Endothelial cell of umbilical vein (primary cell): ENCODE data around the gene RFX1. TPM values are rescaled to one million over a fixed set of nuclear protein-coding genes. Genes with fewer than 3 reads are reported as not detected.

ENCODE experiments used
- BruUV-seq: library from RNA; stranded (reverse); fragments of 400-500 nt; replicated peaks from 2 replicates; lab custom pipeline; 2021; lab: Mats Ljungman, UMichigan
- CTCF ChIA-PET: fragments of 300-600, 350-600 bp; sonication (Branson Sonifier 250); formaldehyde crosslinking; loops from one replicate; lab custom pipeline; 2021; ENCODE audit warnings: antibody characterized with exemption, inconsistent platforms; lab: Charles Lee
- POLR2A ChIA-PET: fragments of 300-600, 350-600 bp; sonication (Branson Sonifier 250); formaldehyde crosslinking; loops from one replicate; lab custom pipeline; 2021; ENCODE audit warnings: antibody characterized with exemption, inconsistent platforms; lab: Charles Lee
- DNase-seq: peaks from one replicate; pipeline ENCODE4 v3.0.0-alpha.2; 2011; ENCODE audit warnings: low read depth, low spot score
- FAIRE-seq: peaks from 2 replicates; lab custom pipeline; 2011; peaks lifted over from hg19 to GRCh38; lab: Jason Lieb, UNC
- H2AFZ ChIP-seq: 2 replicates; pipeline ENCODE4 v1.6.0; 2012; ENCODE audit warnings: low read depth, low read length, control low read depth, inconsistent platforms
- H3K27ac ChIP-seq: 2 replicates; pipeline ENCODE4 v1.5.1; 2011; ENCODE audit warnings: low read depth, mild to moderate bottlenecking, control low read depth, low read length, moderate library complexity; ENCODE audit not compliant: insufficient read depth
- H3K27me3 ChIP-seq, 2 experiments: 2 replicates each; pipeline versions ENCODE4 v1.6.0 to v1.6.1; 2011; ENCODE audit warnings: low read length in 2 of 2, mixed read lengths in 1 of 2; ENCODE audit not compliant: control insufficient read depth in 2 of 2, insufficient read depth in 2 of 2
- H3K36me3 ChIP-seq, 2 experiments: 2 replicates in 1 of 2; 3 replicates in 1 of 2; pipeline ENCODE4 v1.5.1; 2011; ENCODE audit warnings: low read length in 2 of 2, mild to moderate bottlenecking in 1 of 2, moderate library complexity in 1 of 2; ENCODE audit not compliant: control insufficient read depth in 2 of 2, insufficient read depth in 2 of 2; ENCODE audit errors: extremely low read depth in 1 of 2
- H3K4me1 ChIP-seq: 3 replicates; pipeline ENCODE4 v1.5.1; 2011; ENCODE audit warnings: mild to moderate bottlenecking, low read length; ENCODE audit not compliant: control insufficient read depth, insufficient read depth; ENCODE audit errors: extremely low read depth
- H3K4me2 ChIP-seq: 2 replicates; pipeline ENCODE4 v1.6.1; 2011; ENCODE audit warnings: low read length, control low read depth, mixed read lengths; ENCODE audit not compliant: insufficient read depth
- H3K4me3 ChIP-seq, 3 experiments: fragments of 200-600 bp in 1 of 3; sonication (generic), shearing (Covaris generic) in 1 of 3; replicated peaks in 1 of 3; 2 replicates each; pipeline ENCODE4 v1.5.1; 2011 to 2016; ENCODE audit warnings: control low read depth in 3 of 3, low read length in 3 of 3, mild to moderate bottlenecking in 2 of 3, inconsistent platforms in 1 of 3, low read depth in 1 of 3, moderate library complexity in 1 of 3; ENCODE audit not compliant: insufficient read depth in 1 of 3
- H3K79me2 ChIP-seq: 2 replicates; pipeline ENCODE4 v1.6.0; 2012; ENCODE audit warnings: low read length, inconsistent platforms; ENCODE audit not compliant: control insufficient read depth, insufficient read depth
- H3K9ac ChIP-seq: replicated peaks from 2 replicates; pipeline ENCODE3; 2011; ENCODE audit warnings: low read length, control low read depth; ENCODE audit not compliant: insufficient read depth; ENCODE audit errors: extremely low read depth
- H3K9me1 ChIP-seq: replicated peaks from 3 replicates; pipeline ENCODE4 v1.6.0; 2011; ENCODE audit warnings: mild to moderate bottlenecking, low read length; ENCODE audit not compliant: control insufficient read depth, insufficient read depth; ENCODE audit errors: extremely low read depth
- H3K9me3 ChIP-seq: replicated peaks from 2 replicates; pipeline ENCODE4 v1.5.1; 2012; ENCODE audit warnings: low read length, inconsistent platforms; ENCODE audit not compliant: control insufficient read depth, insufficient read depth
- H4K20me1 ChIP-seq: replicated peaks from 2 replicates; pipeline ENCODE3; 2011; ENCODE audit warnings: mild to moderate bottlenecking, low read length; ENCODE audit not compliant: control insufficient read depth, insufficient read depth; ENCODE audit errors: extremely low read depth
- JUN ChIP-seq: IDR thresholded peaks from 2 replicates; pipeline ENCODE4 v1.6.1; 2011; ENCODE audit warnings: borderline replicate concordance, low read depth; ENCODE audit not compliant: insufficient read length, insufficient read depth
- POLR2A ChIP-seq: IDR thresholded peaks from 2 replicates; pipeline ENCODE4 v1.6.1; 2012; ENCODE audit warnings: low read depth, mild to moderate bottlenecking, control low read depth, low read length
- POLR2AphosphoS5 ChIP-seq: IDR thresholded peaks from 2 replicates; pipeline ENCODE4 v1.6.1; 2012; ENCODE audit warnings: low read depth, mild to moderate bottlenecking, control low read depth, low read length, moderate library complexity; ENCODE audit not compliant: insufficient read depth
- dilution Hi-C: fragments of 300-500 bp; cut with MboI; formaldehyde crosslinking; loops from one replicate; pipeline ENCODE4 v1.15.0; 2019; ENCODE audit warnings: low sequenced_read_pairs; ENCODE audit not compliant: extremely low pct_ligation_motif_present
- intact Hi-C: fragments of 100-400 bp; cut with micrococcal nuclease; formaldehyde crosslinking; loops from one replicate; pipeline ENCODE4 v1.10.0; 2022
- polyA plus RNA-seq, 4 experiments: library from polyadenylated mRNA; depleted of rRNA in 3 of 4; stranded (reverse) in 3 of 4; unstranded in 1 of 4; fragments of >200 nt; gene quantifications; 2 replicates each; pipeline versions ENCODE4 v1.2.1 to v1.2.3, GENCODE V29; 2011 to 2012; ENCODE audit warnings: missing spikeins in 1 of 4
- total RNA-seq: library from RNA; stranded (reverse); gene quantifications from 2 replicates; pipeline ENCODE4 v1.2.3, GENCODE V29; 2021
- TF ChIP-seq, protein P1 (sequence below), 2 donors: IDR thresholded peaks; 1 replicate in 1 of 2; 2 replicates in 1 of 2; pipeline ENCODE4 v1.5.1; 2011; ENCODE audit warnings: low read length in 2 of 2, mild to moderate bottlenecking in 2 of 2, moderate library complexity in 2 of 2, control low read depth in 1 of 2, inconsistent platforms in 1 of 2, low read depth in 1 of 2; ENCODE audit not compliant: insufficient read depth in 1 of 2; ENCODE audit errors: extremely low read depth in 1 of 2
- TF ChIP-seq, protein P2 (sequence below): IDR thresholded peaks from 2 replicates; pipeline ENCODE4 v1.6.1; 2011; ENCODE audit not compliant: insufficient read depth, insufficient read length

Gene RFX1
- total and polyA plus RNA-seq, 2 donors (not counting 3 experiments of a cell fraction or from before 2014, with no cell fraction given): 2.3 to 14.7 TPM

DNA sequence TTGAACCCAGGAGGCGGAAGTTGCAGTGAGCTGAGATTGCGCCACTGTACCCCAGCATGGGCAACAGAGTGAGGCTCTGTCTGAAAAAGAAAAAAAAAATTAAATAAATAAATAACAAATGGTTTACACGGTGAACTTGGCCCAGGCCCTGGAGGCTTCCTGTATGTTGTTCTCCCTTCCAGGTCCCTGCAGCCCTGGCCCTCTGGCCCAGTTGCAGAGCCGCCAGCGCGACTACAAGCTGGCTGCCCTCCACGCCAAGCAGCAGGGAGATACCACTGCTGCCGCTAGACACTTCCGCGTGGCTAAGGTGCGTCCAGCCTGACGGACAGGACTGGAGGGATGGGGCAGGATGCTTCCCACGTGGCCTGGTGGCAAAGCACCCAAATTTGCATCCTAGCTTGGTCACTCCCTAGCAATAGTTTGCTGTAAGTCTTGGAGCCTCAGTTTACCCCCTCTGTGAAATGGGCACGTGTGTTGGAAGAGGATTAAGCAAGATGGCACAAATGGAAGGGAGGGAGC is 88.2 kb downstream of the RFX1 start:
- dilution Hi-C loops: no loop called here
- no peaks in the 10 kb centered on the region for H3K9me3 ChIP-seq

More for the DNA sequence above, 88.2 kb downstream of the RFX1 start:
- peaks cover 5 to 24% of the 10 kb centered on the region in 2 experiments for H3K36me3 ChIP-seq
- H3K4me3 ChIP-seq: no peak overlapping the region
- CTCF ChIA-PET: interaction anchor here (1.0 kb wide), 1 partner anchor 8 kb away, joined by 3 read pairs; no protein-coding TSS in a partner anchor
- FAIRE-seq (no peak), DNase-seq (no peak)
- H3K9me1 ChIP-seq: no peaks in the 10 kb centered on the region
- intact Hi-C loops: no loop called here
- H3K9ac ChIP-seq: no peak overlapping the region
- H3K27ac ChIP-seq: no peak overlapping the region
- BruUV-seq: no TSS peak
- H2AFZ ChIP-seq: no peak overlapping the region
- no peaks in the 10 kb centered on the region for H3K79me2 ChIP-seq
- no peak overlapping the region for H3K4me2 ChIP-seq
- H3K4me1 ChIP-seq: no peaks in the 10 kb centered on the region
- POLR2A ChIA-PET: interaction anchor here (0.5 kb wide), 1 partner anchor 8 kb away, joined by 5 read pairs; no protein-coding TSS in a partner anchor
- TF ChIP-seq JUN (no peak), POLR2A (no peak), POLR2AphosphoS5 (no peak)
- TF ChIP-seq, protein P1, sequence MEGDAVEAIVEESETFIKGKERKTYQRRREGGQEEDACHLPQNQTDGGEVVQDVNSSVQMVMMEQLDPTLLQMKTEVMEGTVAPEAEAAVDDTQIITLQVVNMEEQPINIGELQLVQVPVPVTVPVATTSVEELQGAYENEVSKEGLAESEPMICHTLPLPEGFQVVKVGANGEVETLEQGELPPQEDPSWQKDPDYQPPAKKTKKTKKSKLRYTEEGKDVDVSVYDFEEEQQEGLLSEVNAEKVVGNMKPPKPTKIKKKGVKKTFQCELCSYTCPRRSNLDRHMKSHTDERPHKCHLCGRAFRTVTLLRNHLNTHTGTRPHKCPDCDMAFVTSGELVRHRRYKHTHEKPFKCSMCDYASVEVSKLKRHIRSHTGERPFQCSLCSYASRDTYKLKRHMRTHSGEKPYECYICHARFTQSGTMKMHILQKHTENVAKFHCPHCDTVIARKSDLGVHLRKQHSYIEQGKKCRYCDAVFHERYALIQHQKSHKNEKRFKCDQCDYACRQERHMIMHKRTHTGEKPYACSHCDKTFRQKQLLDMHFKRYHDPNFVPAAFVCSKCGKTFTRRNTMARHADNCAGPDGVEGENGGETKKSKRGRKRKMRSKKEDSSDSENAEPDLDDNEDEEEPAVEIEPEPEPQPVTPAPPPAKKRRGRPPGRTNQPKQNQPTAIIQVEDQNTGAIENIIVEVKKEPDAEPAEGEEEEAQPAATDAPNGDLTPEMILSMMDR (IDR thresholded peaks at IDR 0.05; ENCODE audit: extremely low read depth in 1 of 2, insufficient read depth in 1 of 2, low read depth in 1 of 2, low read length in 2 of 2): no peak
- TF ChIP-seq, protein P2, sequence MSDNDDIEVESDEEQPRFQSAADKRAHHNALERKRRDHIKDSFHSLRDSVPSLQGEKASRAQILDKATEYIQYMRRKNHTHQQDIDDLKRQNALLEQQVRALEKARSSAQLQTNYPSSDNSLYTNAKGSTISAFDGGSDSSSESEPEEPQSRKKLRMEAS: no peak
- H4K20me1 ChIP-seq: no peaks in the 10 kb centered on the region
- H3K27me3 ChIP-seq: no peaks in the 10 kb centered on the region
